ENCODE measurements around the gene NCKAP5L.
"Not testable (repeated sequence)": the region's sequence is repeated elsewhere in the genome, so short reads cannot be mapped to it uniquely, and the experiment has no call there.

NCKAP5L gene

GRCh38 chr12:49863946-49864797 is 36.0 kb upstream of the NCKAP5L start:
- DNase-seq = no peak

GRCh38 chr12:49860921-49861320 is 32.7 kb upstream of the NCKAP5L start:
- not testable (repeated sequence) for DNase-seq

- not testable (repeated sequence) for DNase-seq
These were observed 27.7 kb upstream of the NCKAP5L start for GRCh38 chr12:49855890-49856289.

GRCh38 chr12:49854976-49855375 is 26.8 kb upstream of the NCKAP5L start:
- no peak for DNase-seq

GRCh38 chr12:49853671-49854070 is 25.5 kb upstream of the NCKAP5L start:
- DNase-seq = no peak

- DNase-seq = no peak
These were observed 18.9 kb upstream of the NCKAP5L start for GRCh38 chr12:49847161-49847560.

- no peak for DNase-seq
These were observed 17.8 kb upstream of the NCKAP5L start for GRCh38 chr12:49846032-49846431.

GRCh38 chr12:49843876-49844437 is 15.7 kb upstream of the NCKAP5L start:
- no peak for DNase-seq

GRCh38 chr12:49843411-49843810 is 15.2 kb upstream of the NCKAP5L start:
- DNase-seq = no peak

- DNase-seq = peak; percentile 81
These were observed 14.5 kb upstream of the NCKAP5L start, which contains the start of gene BCDIN3D for GRCh38 chr12:49842519-49843352. BCDIN3D (minus strand) TSS chr12:49843106; CDS start chr12:49843087, 19 bp downstream.

GRCh38 chr12:49838973-49839633 is 10.9 kb upstream of the NCKAP5L start:
- no peak for DNase-seq

GRCh38 chr12:49832836-49833421 is 4.7 kb upstream of the NCKAP5L start:
- no peak for DNase-seq

GRCh38 chr12:49831717-49832116 is 3.5 kb upstream of the NCKAP5L start:
- no peak for DNase-seq

- no peak for DNase-seq
These were observed 663 bp downstream of the NCKAP5L start for GRCh38 chr12:49827401-49828099.

GRCh38 chr12:49827051-49827400 is 1.2 kb downstream of the NCKAP5L start:
- no peak for DNase-seq

- no peak for DNase-seq
These were observed 2.2 kb downstream of the NCKAP5L start for GRCh38 chr12:49825971-49826421.

- DNase-seq = no peak
These were observed 2.7 kb downstream of the NCKAP5L start for GRCh38 chr12:49825360-49825970.

GRCh38 chr12:49824895-49825294 is 3.3 kb downstream of the NCKAP5L start:
- no peak for DNase-seq

- DNase-seq = no peak
These were observed 3.8 kb downstream of the NCKAP5L start for GRCh38 chr12:49824416-49824815.

- DNase-seq = no peak
These were observed 4.3 kb downstream of the NCKAP5L start for GRCh38 chr12:49823951-49824350.

- DNase-seq = no peak
These were observed 4.9 kb downstream of the NCKAP5L start for GRCh38 chr12:49823350-49823749.
